ENCODE results near the gene ADGB.

The ADGB gene

DNA sequence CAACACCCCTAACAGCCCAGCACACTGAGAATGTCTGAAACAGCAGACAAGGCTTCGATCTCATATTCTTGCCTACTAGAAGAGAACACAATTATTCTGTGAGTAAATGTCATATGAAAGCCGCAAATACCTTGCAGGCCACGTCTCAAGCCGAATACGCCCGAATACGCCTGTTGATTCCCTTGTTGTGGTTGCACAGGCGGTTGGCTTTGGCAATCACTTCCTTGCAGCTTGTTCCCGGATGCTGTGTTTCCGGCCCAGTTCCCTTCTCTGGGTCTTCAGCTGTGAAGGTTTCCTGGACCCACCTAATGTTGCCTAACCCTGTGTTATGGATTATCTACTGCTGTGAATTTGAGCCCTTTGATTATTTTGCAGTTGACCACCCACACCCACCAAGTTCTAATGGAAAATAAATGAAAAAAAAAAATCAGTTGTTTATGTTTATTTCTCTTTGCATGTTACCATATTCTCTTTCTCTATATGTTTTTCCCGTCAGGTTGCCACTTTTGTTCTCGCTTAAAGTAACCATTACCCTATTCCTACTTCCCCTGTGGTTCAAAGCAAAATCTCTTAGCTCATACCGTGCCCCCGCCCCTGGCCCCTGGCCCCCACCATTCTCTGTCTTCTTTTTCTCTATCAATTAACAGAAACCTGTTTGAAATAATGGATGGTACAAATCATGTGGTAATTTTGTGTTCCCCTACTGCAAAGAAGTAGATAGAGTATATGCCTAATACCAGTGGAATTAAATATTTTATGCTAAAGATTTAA lies 172.4 kb downstream of the ADGB start:
- no peak overlapping the region for H3K4me3 ChIP-seq (ENCODE audit: low read depth, low read length)
- no peak for TF ChIP-seq CTCF (IDR thresholded peaks at IDR 0.05; ENCODE audit: low read depth, low read length, missing control alignments)
- no peak for DNase-seq (ENCODE audit: low read depth)

- no peak for DNase-seq (ENCODE audit: low read depth)
- no peak overlapping the region for H3K4me3 ChIP-seq (ENCODE audit: low read depth, low read length)
- TF ChIP-seq CTCF (IDR thresholded peaks at IDR 0.05; ENCODE audit: low read depth, low read length, missing control alignments) = no peak
Observed at GRCh38 chr6:146775220-146775619, 176.4 kb downstream of the ADGB start.

GRCh38 chr6:146781836-146782235 lies 183.1 kb downstream of the ADGB start:
- no peak for TF ChIP-seq CTCF (IDR thresholded peaks at IDR 0.05; ENCODE audit: low read depth, low read length, missing control alignments)
- DNase-seq (ENCODE audit: low read depth) = no peak

GRCh38 chr6:146785001-146785585 lies 186.3 kb downstream of the ADGB start:
- peak; percentile 3 for DNase-seq (ENCODE audit: low read depth)
- no peak overlapping the region for H3K4me3 ChIP-seq (ENCODE audit: low read depth, low read length)

More at GRCh38 chr6:146781836-146782235, 183.1 kb downstream of the ADGB start:
- no peak overlapping the region for H3K4me3 ChIP-seq (ENCODE audit: low read depth, low read length)

GRCh38 chr6:146787876-146788508 lies 189.2 kb downstream of the ADGB start:
- TF ChIP-seq CTCF (IDR thresholded peaks at IDR 0.05; ENCODE audit: low read depth, low read length, missing control alignments) = no peak
- no peak overlapping the region for H3K4me3 ChIP-seq (ENCODE audit: low read depth, low read length)
- DNase-seq (ENCODE audit: low read depth) = no peak

More at GRCh38 chr6:146785001-146785585, 186.3 kb downstream of the ADGB start:
- TF ChIP-seq CTCF (IDR thresholded peaks at IDR 0.05; ENCODE audit: low read depth, low read length, missing control alignments) = peak; percentile 56

DNA sequence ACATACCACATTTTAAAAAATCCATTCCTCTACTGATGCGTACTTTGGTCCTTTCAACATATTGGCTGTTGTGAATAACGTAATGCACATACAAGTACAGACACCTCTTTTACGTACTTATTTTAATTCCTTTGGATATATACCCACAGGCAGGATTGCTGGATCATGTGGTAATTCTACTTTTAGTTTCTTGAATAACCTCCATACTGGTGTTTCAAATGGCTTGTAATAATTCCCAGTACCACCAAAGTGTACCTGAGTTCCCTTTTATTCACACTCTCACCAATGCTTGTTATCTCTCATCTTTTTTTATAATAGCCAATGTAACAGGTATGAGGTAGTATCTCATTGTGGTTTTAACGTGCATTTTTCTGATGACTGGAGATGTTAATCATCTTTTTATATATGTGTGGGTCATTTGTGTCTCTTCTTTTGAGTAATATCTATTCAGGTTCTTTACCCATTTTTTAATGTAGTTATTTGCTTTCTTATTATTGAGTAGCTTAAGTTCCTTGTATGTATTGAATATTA lies 191.9 kb downstream of the ADGB start:
- no peak for DNase-seq (ENCODE audit: low read depth)
- TF ChIP-seq CTCF (IDR thresholded peaks at IDR 0.05; ENCODE audit: low read depth, low read length, missing control alignments) = no peak
- no peak overlapping the region for H3K4me3 ChIP-seq (ENCODE audit: low read depth, low read length)
